ENCODE measurements around the gene MORN1. TPM values are rescaled to one million over a fixed set of nuclear protein-coding genes. Genes with fewer than 3 reads are reported as not detected.

MORN1 gene
- total RNA-seq, 1 donor from 2014 or later: 18.4 TPM

- Histone ChIP-seq H3K27ac (no peak overlapping the region), H3K27me3 (peaks cover 11% of the 10 kb centered on the region)
Measured at GRCh38 chr1:2417083-2417832, 25.9 kb upstream of the MORN1 start.

GRCh38 chr1:2416403-2416802 lies 25.0 kb upstream of the MORN1 start:
- no peak for DNase-seq (ENCODE audit: low spot score in 2 of 2)
- no peak for TF ChIP-seq CTCF (IDR thresholded peaks at IDR 0.05)
- no peak overlapping the region for H3K27ac ChIP-seq
- no peaks in the 10 kb centered on the region for H3K9me3 ChIP-seq
- intact Hi-C loops (cut with DNase I): loop anchor here (10.0 kb wide), 1 partner anchor 1008 kb away; no protein-coding TSS in a partner anchor
- H3K4me3 ChIP-seq: no peak overlapping the region
- peaks cover 12 to 25% of the 10 kb centered on the region in 2 donors for H3K4me1 ChIP-seq
- no peaks in the 10 kb centered on the region for H3K36me3 ChIP-seq
- H3K27me3 ChIP-seq: peaks cover 11% of the 10 kb centered on the region

More at GRCh38 chr1:2417083-2417832, 25.9 kb upstream of the MORN1 start:
- H3K36me3 ChIP-seq: no peaks in the 10 kb centered on the region
- no peak overlapping the region for H3K4me3 ChIP-seq
- no peaks in the 10 kb centered on the region for H3K9me3 ChIP-seq
- intact Hi-C loops (cut with DNase I): loop anchor here (10.0 kb wide), 1 partner anchor 1008 kb away; no protein-coding TSS in a partner anchor
- TF ChIP-seq CTCF (IDR thresholded peaks at IDR 0.05): no peak
- peaks cover 12 to 17% of the 10 kb centered on the region in 2 donors for H3K4me1 ChIP-seq
- DNase-seq (ENCODE audit: low spot score in 2 of 2): no peak

- Histone ChIP-seq H3K4me1 (peaks cover 12 to 26% of the 10 kb centered on the region in 2 donors), H3K4me3 (no peak overlapping the region), H3K27me3 (peaks cover 11% of the 10 kb centered on the region), H3K9me3 (no peaks in the 10 kb centered on the region), H3K27ac (no peak overlapping the region), H3K36me3 (no peaks in the 10 kb centered on the region)
- intact Hi-C loops (cut with DNase I): loop anchor here (2.0 to 10.0 kb wide), 2 partner anchors 371 to 1009 kb away; no protein-coding TSS in a partner anchor
- TF ChIP-seq CTCF (IDR thresholded peaks at IDR 0.05): no peak
- DNase-seq (ENCODE audit: low spot score in 2 of 2): no peak
Measured at GRCh38 chr1:2415801-2416208, 24.5 kb upstream of the MORN1 start.

- TF ChIP-seq CTCF (IDR thresholded peaks at IDR 0.05): no peak
- Histone ChIP-seq H3K4me3 (no peak overlapping the region), H3K27ac (no peak overlapping the region), H3K27me3 (peaks cover 11% of the 10 kb centered on the region), H3K4me1 (peaks cover 12 to 26% of the 10 kb centered on the region in 2 donors), H3K9me3 (no peaks in the 10 kb centered on the region), H3K36me3 (no peaks in the 10 kb centered on the region)
- intact Hi-C loops (cut with DNase I): loop anchor here (2.0 to 10.0 kb wide), 2 partner anchors 371 to 1009 kb away; no protein-coding TSS in a partner anchor
- no peak for DNase-seq (ENCODE audit: low spot score in 2 of 2)
Measured at GRCh38 chr1:2415337-2415736, 24.0 kb upstream of the MORN1 start.

- Histone ChIP-seq H3K27ac (peak overlapping the region in 1 of 2 donors; percentile 4), H3K27me3 (peaks cover 6% of the 10 kb centered on the region), H3K36me3 (peaks cover 3 to 4% of the 10 kb centered on the region in 2 donors), H3K4me3 (peak overlapping the region in 1 of 2 donors; percentile 87), H3K9me3 (no peaks in the 10 kb centered on the region), H3K4me1 (peaks cover 12 to 26% of the 10 kb centered on the region in 2 donors)
- DNase-seq (ENCODE audit: low spot score in 2 of 2): peak in 1 of 2 donors; percentile 82
- intact Hi-C loops (cut with DNase I): loop anchor here (2.0 to 10.0 kb wide), 2 partner anchors 372 to 1010 kb away; no protein-coding TSS in a partner anchor
- TF ChIP-seq CTCF (IDR thresholded peaks at IDR 0.05): peak; percentile 92 to 97 (median 93)
Measured at GRCh38 chr1:2414297-2414958, 23.1 kb upstream of the MORN1 start.
